Measurements from ENCODE around the gene WWOX. TPM values are rescaled to one million over a fixed set of nuclear protein-coding genes. Genes with fewer than 3 reads are reported as not detected.

The WWOX gene
- total RNA-seq, 1 donor: 8.2 TPM

DNA sequence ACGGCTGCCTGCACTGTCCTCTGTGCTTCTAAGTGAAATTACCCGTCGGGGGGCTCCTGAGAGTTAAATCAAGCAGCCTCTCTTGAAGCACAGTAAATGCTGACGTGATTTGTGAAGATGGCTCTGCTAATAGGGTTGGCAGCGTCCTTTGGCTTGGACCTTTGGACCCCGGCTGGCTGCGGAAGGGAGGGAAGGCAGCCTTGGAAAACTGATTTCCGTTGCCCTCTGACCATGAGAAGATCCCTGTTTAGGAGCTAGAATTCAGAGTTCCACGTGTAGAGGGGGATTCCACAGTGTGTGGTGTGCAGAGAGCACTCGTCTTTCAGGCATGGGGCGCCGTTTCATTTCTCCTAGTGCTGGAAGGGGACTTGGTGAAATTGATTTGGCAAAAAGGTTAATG, 640.8 kb downstream of the WWOX start:
- TF ChIP-seq, protein P1, sequence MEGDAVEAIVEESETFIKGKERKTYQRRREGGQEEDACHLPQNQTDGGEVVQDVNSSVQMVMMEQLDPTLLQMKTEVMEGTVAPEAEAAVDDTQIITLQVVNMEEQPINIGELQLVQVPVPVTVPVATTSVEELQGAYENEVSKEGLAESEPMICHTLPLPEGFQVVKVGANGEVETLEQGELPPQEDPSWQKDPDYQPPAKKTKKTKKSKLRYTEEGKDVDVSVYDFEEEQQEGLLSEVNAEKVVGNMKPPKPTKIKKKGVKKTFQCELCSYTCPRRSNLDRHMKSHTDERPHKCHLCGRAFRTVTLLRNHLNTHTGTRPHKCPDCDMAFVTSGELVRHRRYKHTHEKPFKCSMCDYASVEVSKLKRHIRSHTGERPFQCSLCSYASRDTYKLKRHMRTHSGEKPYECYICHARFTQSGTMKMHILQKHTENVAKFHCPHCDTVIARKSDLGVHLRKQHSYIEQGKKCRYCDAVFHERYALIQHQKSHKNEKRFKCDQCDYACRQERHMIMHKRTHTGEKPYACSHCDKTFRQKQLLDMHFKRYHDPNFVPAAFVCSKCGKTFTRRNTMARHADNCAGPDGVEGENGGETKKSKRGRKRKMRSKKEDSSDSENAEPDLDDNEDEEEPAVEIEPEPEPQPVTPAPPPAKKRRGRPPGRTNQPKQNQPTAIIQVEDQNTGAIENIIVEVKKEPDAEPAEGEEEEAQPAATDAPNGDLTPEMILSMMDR (IDR thresholded peaks at IDR 0.05; ENCODE audit: insufficient read depth, low read depth, low read length): no peak
- H3K4me3 ChIP-seq (ENCODE audit: low read depth, low read length): no peak overlapping the region
- DNase-seq (ENCODE audit: low read depth): no peak

DNA sequence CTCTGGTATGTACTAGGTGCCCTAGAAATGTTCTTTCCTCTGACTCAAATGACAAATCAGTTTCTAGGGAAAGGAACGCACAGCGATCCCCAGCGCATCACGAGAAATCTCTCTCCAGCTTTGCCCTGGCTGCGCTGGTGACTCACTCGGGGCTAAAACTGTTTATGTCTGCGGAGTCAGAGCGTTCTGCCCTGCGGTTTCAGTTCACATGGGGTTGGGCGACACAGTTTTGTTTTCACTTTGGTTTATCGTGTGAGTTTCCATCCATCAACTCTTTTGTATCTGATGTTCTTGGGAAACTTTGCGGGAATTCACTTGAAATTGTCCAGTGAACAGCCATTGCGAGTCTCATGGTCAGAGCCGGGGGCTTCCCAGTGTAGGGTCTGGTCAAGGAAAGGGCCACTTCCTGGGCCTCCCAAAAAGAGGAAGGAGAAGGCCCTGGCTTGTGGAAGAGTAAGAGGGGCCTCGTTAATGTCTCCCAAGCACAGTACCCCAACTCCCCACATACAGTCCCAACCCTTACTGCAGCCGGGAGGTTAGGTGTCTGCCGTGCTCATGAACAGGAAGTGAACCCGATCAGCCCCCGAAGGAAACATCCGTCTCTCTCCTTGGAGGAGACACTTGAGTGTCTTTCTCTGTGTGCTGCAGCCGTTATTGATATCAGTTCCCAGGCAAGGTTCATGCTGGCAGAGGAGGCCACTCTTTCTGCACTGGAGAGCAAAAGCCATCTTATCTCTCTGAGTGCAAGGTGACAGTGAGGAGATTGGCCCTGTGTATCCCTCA, 643.2 kb downstream of the WWOX start:
- peak; percentile 98 for DNase-seq (ENCODE audit: low read depth)
- H3K4me3 ChIP-seq (ENCODE audit: low read depth, low read length): peak overlapping the region; percentile 2
- TF ChIP-seq, protein P1 (IDR thresholded peaks at IDR 0.05; ENCODE audit: insufficient read depth, low read depth, low read length): no peak

DNA sequence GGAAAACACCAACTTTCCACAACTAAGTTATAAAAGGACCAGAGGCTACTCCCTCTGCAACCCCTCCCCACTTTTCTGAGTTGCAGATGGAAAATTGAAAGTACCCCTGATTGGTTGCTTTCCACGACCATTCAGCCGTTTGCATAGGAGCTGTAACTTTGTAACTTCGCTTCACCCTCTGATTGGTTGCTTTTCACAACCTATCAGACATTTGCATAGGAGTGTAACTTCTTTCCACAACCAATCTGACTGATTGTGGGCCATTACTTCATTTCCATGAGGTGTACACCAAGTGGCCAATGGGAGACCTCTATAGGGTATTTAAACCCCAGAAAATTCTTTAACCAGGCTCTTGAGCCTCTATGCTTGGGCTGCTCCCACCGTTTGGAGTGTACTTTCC, 644.1 kb downstream of the WWOX start:
- TF ChIP-seq, protein P1 (IDR thresholded peaks at IDR 0.05; ENCODE audit: insufficient read depth, low read depth, low read length): no peak
- no peak for DNase-seq (ENCODE audit: low read depth)
- H3K4me3 ChIP-seq (ENCODE audit: low read depth, low read length): no peak overlapping the region

DNA sequence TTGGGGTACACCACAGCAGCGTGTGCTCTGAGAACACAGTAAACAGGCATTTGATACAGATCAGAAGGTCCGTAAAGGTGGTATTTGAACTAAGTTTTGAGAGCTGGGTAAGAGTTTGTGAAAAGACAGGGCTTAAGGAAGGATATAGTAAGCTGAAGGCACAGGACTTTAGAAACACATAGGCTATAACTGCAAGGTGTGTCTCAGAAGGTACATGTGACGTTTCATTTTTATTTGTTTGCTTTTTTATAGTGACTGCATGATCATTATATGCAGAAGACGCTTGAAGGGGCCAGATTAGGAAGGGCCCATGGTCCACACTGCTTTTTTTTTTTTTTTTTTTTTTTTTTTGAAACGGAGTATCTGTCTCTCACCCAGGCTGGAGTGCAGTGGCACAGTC, 644.6 kb downstream of the WWOX start:
- H3K4me3 ChIP-seq (ENCODE audit: low read depth, low read length): no peak overlapping the region
- no peak for DNase-seq (ENCODE audit: low read depth)
- TF ChIP-seq, protein P1 (IDR thresholded peaks at IDR 0.05; ENCODE audit: insufficient read depth, low read depth, low read length): no peak

DNA sequence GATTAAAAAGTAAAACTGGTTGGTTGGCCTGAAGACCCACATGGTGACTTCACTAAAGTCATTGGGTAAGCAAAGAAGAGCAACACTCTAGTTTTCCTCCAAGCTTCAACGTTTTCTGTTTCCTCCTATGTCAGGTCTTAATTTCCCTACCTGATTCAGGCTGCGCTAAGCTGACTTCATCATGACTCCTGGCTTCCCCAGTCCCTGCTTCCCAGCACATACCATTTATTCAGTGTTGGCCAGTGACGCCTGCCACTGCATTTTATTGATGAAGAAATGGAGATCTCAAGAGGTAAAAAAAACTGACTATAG, 645.3 kb downstream of the WWOX start:
- TF ChIP-seq, protein P1 (IDR thresholded peaks at IDR 0.05; ENCODE audit: insufficient read depth, low read depth, low read length): no peak
- DNase-seq (ENCODE audit: low read depth): no peak
- no peak overlapping the region for H3K4me3 ChIP-seq (ENCODE audit: low read depth, low read length)

DNA sequence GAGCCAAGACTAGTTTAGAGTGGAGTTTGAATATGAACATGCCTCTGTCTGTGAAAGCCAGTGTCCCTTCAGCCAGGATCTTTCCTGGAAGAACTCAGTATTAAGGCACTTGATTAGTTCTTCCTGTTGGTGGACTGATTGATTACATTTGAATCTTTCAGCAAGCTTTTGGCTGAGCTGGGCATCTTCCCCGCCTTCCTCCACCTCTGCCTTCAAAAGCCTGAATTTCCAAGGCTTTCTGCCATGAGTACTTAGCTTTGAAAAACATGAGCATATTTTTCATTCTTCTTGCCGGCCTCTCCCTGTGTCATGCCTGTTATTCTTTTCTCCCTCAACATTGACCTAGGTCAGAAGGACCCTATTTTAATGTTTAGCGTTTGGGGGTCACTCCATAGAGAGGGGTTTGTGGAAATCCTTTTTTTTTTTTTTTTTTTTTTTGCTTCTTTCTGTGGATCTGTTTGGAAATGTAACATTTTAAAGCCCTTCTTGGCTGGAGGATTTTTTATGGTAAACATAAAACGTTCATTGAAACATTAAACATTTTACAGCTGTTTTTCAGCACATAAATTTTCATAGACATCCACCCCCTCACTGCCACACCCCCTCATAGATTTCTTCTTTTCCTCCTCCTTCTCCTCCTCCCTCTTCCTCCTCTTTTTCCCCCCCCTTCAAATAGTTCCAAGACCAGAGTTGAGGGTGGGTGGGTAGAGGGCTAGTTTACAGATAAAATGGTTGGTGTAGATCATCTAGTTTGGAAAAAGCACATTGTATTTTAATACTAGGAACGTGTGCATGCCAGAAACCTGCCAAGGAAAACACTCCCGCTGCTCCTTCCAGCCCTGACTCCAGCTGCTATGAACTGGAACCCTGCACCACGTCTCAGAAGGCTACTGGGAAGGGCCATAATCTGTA, 645.9 kb downstream of the WWOX start:
- DNase-seq (ENCODE audit: low read depth): peak; percentile 69
- no peak overlapping the region for H3K4me3 ChIP-seq (ENCODE audit: low read depth, low read length)
- TF ChIP-seq, protein P1 (IDR thresholded peaks at IDR 0.05; ENCODE audit: insufficient read depth, low read depth, low read length): no peak
